ENCODE data around the gene BCAS3. TPM values are rescaled to one million over a fixed set of nuclear protein-coding genes. Genes with fewer than 3 reads are reported as not detected.

The BCAS3 gene
- polyA plus RNA-seq, 1 donor from 2014 or later: 21.6 TPM

DNA sequence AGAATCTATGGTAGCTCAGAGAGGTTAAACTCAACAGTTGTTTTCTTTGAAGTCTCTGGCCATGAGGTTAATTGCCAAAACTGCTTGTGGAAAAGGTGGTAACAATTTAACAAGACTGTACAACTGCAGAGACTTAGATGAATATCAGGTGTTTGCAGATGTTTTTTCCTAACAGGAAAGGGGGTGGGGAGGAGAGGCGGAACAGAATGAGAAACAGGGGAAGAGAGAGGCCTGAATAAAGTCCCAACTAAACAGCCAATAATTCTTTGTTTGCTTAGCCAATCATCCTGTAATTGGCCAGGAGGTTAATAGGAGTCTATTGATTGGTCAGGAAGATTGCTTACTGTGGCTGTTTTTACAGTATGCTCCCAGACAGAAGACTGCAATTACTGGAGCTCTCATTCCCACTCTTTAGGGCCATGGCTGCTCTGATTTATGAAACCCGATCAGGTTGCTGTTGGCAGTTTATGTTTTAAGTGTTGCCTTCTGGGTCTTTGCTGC lies 472.3 kb downstream of the BCAS3 start:
- Histone ChIP-seq H3K27ac (ENCODE audit: low read length) (no peak overlapping the region), H3K36me3 (ENCODE audit: insufficient read depth, low read length) (no peaks in the 10 kb centered on the region), H3K9me2 (ENCODE audit: insufficient read depth, low read length) (no peaks in the 10 kb centered on the region), H3K27me3 (ENCODE audit: insufficient read depth, low read depth, low read length) (no peaks in the 10 kb centered on the region), H3K9me3 (ENCODE audit: low read length) (no peaks in the 10 kb centered on the region), H4K20me1 (ENCODE audit: insufficient read depth) (no peaks in the 10 kb centered on the region), H3K4me2 (ENCODE audit: low read length) (no peak overlapping the region), H3K9ac (ENCODE audit: low read length) (no peak overlapping the region), H3K4me3 (ENCODE audit: low read length) (no peak overlapping the region), H3F3A (ENCODE audit: insufficient read depth, low read length, poor library complexity, severe bottlenecking) (no peaks in the 10 kb centered on the region), H3K79me2 (replicated peaks; ENCODE audit: insufficient read depth, low read length) (no peaks in the 10 kb centered on the region), H2AFZ (ENCODE audit: low read depth, low read length) (no peak overlapping the region)
- TF ChIP-seq EZH2 (IDR thresholded peaks at IDR 0.05; ENCODE audit: borderline replicate concordance, insufficient read depth, low read length, poor library complexity, severe bottlenecking) (no peak), EP300 (conservative IDR thresholded peaks at IDR 0.05; ENCODE audit: poor library complexity, severe bottlenecking) (no peak), RAD21 (conservative IDR thresholded peaks at IDR 0.05) (no peak), POLR2AphosphoS5 (IDR thresholded peaks at IDR 0.05) (no peak), MXI1 (conservative IDR thresholded peaks at IDR 0.05; ENCODE audit: poor library complexity, severe bottlenecking) (no peak)
- TF ChIP-seq, protein P1, sequence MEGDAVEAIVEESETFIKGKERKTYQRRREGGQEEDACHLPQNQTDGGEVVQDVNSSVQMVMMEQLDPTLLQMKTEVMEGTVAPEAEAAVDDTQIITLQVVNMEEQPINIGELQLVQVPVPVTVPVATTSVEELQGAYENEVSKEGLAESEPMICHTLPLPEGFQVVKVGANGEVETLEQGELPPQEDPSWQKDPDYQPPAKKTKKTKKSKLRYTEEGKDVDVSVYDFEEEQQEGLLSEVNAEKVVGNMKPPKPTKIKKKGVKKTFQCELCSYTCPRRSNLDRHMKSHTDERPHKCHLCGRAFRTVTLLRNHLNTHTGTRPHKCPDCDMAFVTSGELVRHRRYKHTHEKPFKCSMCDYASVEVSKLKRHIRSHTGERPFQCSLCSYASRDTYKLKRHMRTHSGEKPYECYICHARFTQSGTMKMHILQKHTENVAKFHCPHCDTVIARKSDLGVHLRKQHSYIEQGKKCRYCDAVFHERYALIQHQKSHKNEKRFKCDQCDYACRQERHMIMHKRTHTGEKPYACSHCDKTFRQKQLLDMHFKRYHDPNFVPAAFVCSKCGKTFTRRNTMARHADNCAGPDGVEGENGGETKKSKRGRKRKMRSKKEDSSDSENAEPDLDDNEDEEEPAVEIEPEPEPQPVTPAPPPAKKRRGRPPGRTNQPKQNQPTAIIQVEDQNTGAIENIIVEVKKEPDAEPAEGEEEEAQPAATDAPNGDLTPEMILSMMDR (IDR thresholded peaks at IDR 0.05; ENCODE audit: poor library complexity, severe bottlenecking): no peak

DNA sequence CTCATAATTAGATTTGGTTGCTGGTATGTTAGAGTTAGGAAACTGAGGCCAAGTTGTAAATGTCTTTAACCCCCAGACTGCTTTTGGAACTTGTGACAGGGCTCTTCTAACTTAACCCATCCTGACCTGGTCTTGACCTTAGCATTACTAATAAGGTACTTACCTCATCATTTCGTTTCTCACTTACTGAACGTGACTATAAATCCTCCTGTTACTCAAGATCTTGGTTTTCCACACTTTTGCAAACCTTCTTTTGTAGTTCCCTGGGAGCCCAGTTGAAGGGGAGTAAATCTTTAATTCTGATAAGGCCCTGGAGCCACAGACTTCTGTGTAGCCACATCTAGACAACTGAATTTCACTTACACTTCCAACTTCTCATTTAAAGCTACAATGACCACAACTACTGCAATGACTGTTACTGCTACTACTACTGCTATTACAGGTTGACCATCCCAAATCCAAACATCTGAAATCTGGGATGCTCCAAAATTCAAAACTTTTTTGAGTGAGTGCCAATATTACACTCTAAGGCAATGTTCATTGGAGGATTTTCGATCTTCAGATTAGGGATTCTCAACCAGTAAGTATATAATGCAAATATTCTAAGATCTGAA lies 473.1 kb downstream of the BCAS3 start:
- no peaks in the 10 kb centered on the region for H3K79me2 ChIP-seq (replicated peaks; ENCODE audit: insufficient read depth, low read length)
- H3F3A ChIP-seq (ENCODE audit: insufficient read depth, low read length, poor library complexity, severe bottlenecking): no peaks in the 10 kb centered on the region
- no peak overlapping the region for H3K4me3 ChIP-seq (ENCODE audit: low read length)
- no peaks in the 10 kb centered on the region for H4K20me1 ChIP-seq (ENCODE audit: insufficient read depth)
- no peak overlapping the region for H2AFZ ChIP-seq (ENCODE audit: low read depth, low read length)
- H3K27me3 ChIP-seq (ENCODE audit: insufficient read depth, low read depth, low read length): no peaks in the 10 kb centered on the region
- H3K36me3 ChIP-seq (ENCODE audit: insufficient read depth, low read length): no peaks in the 10 kb centered on the region
- no peaks in the 10 kb centered on the region for H3K9me2 ChIP-seq (ENCODE audit: insufficient read depth, low read length)
- no peak overlapping the region for H3K4me2 ChIP-seq (ENCODE audit: low read length)
- H3K27ac ChIP-seq (ENCODE audit: low read length): no peak overlapping the region
- no peak overlapping the region for H3K9ac ChIP-seq (ENCODE audit: low read length)
- TF ChIP-seq, protein P1 (IDR thresholded peaks at IDR 0.05; ENCODE audit: poor library complexity, severe bottlenecking): no peak
- H3K9me3 ChIP-seq (ENCODE audit: low read length): no peaks in the 10 kb centered on the region

DNA sequence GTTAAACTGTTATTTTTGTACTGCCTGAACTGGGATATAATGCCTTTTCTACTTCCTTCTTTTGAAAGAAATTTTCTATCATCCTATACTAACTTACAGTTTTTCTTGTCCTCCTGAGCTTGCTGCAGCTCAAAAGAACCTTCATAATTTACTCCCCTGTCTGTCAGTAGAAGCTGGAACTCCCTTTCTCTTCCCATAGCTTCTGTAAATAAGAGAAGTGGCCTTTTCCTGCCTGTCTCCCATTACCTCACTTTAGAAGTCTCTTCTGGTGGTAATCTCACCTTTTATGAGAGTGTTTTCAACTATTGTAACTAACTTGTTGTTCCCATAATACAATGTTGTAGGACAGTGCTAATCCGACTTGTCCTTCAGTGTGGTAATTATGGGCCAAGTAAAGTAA lies 475.2 kb downstream of the BCAS3 start:
- H3K9me2 ChIP-seq (ENCODE audit: insufficient read depth, low read length): no peaks in the 10 kb centered on the region
- H2AFZ ChIP-seq (ENCODE audit: low read depth, low read length): no peak overlapping the region
- TF ChIP-seq RAD21 (conservative IDR thresholded peaks at IDR 0.05) (no peak), POLR2AphosphoS5 (IDR thresholded peaks at IDR 0.05) (no peak), EZH2 (IDR thresholded peaks at IDR 0.05; ENCODE audit: borderline replicate concordance, insufficient read depth, low read length, poor library complexity, severe bottlenecking) (no peak), EP300 (conservative IDR thresholded peaks at IDR 0.05; ENCODE audit: poor library complexity, severe bottlenecking) (no peak), TAF1 (IDR thresholded peaks at IDR 0.05; ENCODE audit: low read depth) (no peak)
- TF ChIP-seq, protein P2, sequence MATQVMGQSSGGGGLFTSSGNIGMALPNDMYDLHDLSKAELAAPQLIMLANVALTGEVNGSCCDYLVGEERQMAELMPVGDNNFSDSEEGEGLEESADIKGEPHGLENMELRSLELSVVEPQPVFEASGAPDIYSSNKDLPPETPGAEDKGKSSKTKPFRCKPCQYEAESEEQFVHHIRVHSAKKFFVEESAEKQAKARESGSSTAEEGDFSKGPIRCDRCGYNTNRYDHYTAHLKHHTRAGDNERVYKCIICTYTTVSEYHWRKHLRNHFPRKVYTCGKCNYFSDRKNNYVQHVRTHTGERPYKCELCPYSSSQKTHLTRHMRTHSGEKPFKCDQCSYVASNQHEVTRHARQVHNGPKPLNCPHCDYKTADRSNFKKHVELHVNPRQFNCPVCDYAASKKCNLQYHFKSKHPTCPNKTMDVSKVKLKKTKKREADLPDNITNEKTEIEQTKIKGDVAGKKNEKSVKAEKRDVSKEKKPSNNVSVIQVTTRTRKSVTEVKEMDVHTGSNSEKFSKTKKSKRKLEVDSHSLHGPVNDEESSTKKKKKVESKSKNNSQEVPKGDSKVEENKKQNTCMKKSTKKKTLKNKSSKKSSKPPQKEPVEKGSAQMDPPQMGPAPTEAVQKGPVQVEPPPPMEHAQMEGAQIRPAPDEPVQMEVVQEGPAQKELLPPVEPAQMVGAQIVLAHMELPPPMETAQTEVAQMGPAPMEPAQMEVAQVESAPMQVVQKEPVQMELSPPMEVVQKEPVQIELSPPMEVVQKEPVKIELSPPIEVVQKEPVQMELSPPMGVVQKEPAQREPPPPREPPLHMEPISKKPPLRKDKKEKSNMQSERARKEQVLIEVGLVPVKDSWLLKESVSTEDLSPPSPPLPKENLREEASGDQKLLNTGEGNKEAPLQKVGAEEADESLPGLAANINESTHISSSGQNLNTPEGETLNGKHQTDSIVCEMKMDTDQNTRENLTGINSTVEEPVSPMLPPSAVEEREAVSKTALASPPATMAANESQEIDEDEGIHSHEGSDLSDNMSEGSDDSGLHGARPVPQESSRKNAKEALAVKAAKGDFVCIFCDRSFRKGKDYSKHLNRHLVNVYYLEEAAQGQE (IDR thresholded peaks at IDR 0.05; ENCODE audit: borderline replicate concordance): no peak
- H3K27ac ChIP-seq (ENCODE audit: low read length): no peak overlapping the region
- no peak overlapping the region for H3K9ac ChIP-seq (ENCODE audit: low read length)
- H3K79me2 ChIP-seq (replicated peaks; ENCODE audit: insufficient read depth, low read length): no peaks in the 10 kb centered on the region
- H3K4me3 ChIP-seq (ENCODE audit: low read length): no peak overlapping the region
- H3K27me3 ChIP-seq (ENCODE audit: insufficient read depth, low read depth, low read length): no peaks in the 10 kb centered on the region
- no peaks in the 10 kb centered on the region for H3F3A ChIP-seq (ENCODE audit: insufficient read depth, low read length, poor library complexity, severe bottlenecking)
- no peaks in the 10 kb centered on the region for H3K36me3 ChIP-seq (ENCODE audit: insufficient read depth, low read length)
- H4K20me1 ChIP-seq (ENCODE audit: insufficient read depth): no peaks in the 10 kb centered on the region
- no peak overlapping the region for H3K4me2 ChIP-seq (ENCODE audit: low read length)
- H3K9me3 ChIP-seq (ENCODE audit: low read length): no peaks in the 10 kb centered on the region
